NCI-H345 treated with DMSO at 0.1 percent for 48 hours (cell line): ENCODE measurements around the gene CAMK4.
A peak's percentile ranks its signal among the peaks of the same experiment; 100 is the strongest.
"Not testable (repeated sequence)": the region's sequence is repeated elsewhere in the genome, so short reads cannot be mapped to it uniquely, and the experiment has no call there.

Experiments used
- DNase-seq: peaks from one replicate; lab custom pipeline; 2025; ENCODE audit not compliant: unreplicated experiment; lab: John Stamatoyannopoulos, UW

The CAMK4 gene

DNA sequence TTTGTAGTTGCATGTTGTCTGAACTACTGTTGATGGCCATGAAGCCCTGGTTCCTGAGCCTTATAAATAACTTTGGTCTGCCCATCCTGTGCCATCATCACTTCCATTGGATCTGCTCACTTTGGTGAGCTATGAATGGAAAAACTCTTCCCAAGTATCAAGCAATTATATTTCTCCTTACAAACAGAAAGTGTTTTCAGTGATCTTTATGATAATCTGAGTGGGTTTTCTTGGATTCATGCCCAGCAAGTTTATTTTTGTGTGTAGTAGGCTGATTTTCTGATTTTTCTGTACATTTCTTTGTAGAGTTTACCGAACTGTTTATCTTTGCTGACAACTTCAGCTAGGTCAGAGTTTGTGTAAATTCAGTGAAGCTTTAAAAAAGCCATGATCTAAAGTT is 31.0 kb downstream of the CAMK4 start:
- no peak for DNase-seq

DNA sequence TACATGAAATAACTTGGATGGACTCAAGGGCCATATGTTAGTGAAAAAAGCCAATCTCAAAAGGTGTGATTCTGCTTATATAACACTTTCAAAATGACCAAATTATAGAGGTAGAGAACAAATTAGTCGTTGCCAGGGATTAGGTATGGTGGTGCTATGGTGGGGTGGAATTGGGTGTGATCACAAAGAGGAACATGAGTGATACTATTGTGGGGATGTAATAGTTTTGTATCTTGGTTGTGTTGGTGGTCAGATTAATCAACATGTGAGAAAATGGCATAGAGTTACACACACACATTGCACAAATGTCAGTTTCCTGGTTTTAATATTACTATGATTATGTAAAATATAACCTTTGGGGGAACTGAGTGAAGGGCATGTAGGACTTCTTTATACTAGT is 31.9 kb downstream of the CAMK4 start:
- no peak for DNase-seq

- not testable (repeated sequence) for DNase-seq
Observed at GRCh38 chr5:111257610-111258009, 33.4 kb downstream of the CAMK4 start.

DNA sequence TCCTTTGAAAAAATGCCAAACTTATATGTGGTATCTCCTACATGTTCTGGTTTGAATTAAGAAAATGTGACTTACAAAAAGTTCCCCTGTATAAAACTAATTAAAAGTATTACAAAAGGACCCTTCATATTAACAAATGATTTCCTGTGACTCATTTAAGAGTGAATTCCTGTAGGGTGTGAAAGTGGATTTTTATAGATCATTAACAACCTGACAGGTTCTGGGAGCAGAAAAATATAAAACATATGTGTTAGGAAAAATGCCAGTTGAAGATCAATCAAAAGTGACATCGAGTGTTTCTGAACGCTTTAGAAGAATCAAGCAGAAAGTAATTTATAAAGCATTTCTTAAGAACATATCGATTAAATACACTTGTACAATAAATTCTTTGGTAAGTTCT is 35.5 kb downstream of the CAMK4 start:
- DNase-seq, result no peak

- no peak for DNase-seq
Observed at GRCh38 chr5:111261610-111262009, 37.4 kb downstream of the CAMK4 start.

DNA sequence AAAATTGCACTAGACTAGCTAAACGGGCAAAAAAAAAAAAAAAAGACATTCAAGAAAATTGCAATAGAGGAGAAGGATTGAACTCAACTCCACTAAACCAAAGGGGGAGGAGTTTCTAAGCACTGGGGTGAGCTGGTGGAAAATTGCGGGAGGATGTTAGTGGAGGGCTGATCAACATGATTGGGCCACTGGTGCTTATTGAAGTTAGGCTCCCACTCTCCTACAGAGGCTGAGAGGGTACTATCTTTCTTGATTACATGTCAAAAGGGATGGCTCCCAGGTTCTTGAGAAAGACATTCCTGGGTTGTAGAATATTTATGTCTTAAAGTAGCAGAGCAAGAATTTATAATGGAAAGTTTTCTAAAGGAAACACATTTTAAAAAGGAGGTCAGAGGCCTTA is 38.0 kb downstream of the CAMK4 start:
- DNase-seq, result no peak

- DNase-seq, result no peak
Observed at GRCh38 chr5:111262815-111263214, 38.6 kb downstream of the CAMK4 start.

DNA sequence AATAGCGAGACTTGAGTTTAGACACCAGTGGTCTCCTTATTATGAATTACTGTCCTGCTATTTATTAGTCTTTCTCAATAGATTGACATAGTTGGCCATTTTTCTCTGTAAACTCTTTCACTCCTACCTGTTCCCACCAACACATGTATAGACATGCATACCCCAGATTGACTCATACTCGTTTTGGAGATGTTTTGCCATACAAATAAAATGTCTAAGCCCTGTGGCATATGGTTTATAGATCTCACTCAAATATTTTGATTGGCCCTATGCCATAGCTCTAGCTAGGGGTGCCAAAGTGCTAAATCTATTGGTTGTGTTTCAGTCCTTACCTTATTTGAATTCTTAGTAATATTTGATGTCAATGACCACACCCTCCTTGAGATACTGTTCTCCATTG is 42.3 kb downstream of the CAMK4 start:
- DNase-seq, result no peak

- no peak for DNase-seq
Observed at GRCh38 chr5:111268300-111268699, 44.1 kb downstream of the CAMK4 start.

DNA sequence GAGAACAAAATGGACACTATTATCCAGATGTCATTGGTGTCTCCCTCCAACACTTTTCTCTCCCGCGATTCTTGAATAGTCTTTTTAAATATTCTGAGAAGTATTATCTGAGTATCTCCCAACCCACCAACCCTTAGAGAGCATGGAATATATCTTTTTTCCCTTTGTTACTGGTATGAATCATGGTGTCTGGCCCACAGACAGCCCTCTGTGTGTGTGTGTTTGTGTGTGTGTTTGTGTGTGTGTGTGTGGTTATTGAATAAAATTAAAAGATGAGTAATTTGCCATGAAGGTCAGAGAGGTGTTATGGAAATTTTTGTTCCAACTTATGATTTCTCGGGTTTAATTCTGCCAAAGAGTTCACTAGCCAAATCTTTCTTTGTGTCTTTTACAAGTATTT is 47.7 kb downstream of the CAMK4 start:
- DNase-seq, result no peak

GRCh38 chr5:111277061-111277460 is 52.9 kb downstream of the CAMK4 start:
- DNase-seq, result no peak

GRCh38 chr5:111278858-111279504 is 54.8 kb downstream of the CAMK4 start:
- no peak for DNase-seq

DNA sequence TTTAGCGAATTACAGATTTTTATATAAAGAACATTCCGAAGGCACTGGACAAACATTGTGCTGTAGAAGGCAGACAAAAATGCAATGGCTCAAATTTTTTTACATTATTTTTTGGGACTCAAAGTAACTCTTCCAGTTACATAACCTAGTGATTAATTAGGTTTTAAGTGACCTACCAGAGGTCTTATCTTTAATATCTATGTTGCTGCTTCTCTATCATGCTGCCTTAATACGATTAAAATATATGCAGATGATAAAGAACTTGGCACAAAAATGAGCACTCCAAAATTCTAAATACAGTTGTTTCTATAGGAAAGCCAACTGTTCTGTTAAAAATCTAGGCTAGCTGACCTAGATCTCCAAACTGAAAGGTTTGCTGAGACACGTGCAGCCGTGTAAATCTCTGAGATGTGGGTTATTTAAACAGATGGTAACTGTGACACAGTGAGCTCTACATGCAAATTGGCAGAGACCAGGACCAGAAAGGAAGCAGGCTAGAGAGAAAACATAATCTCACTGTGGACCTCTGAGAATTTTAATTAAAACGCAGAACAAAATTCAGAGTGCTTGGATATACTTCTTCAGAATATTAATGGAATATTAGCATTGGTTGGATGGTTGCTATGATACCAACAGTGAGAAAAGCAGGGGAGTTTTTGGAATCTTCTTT is 56.2 kb downstream of the CAMK4 start:
- DNase-seq, result no peak

- no peak for DNase-seq
Observed at GRCh38 chr5:111282798-111283197, 58.6 kb downstream of the CAMK4 start.

DNA sequence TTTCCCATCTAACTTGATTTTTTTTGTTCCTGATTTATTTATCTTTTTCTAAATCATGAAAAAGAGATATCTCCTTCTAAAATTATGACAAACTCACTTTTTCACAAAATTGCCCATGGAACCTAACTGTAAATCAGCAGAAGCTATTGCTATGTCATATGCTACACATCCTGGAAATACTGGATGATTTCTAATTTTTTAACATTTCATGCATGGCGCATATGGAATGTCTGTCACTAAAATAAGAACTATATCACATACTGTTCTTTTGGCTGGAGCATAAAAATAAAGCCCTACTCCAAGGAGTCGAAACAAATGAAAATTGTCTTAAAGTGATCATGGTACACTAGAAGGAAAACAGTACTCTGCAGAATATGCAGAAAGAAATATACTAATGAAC is 60.6 kb downstream of the CAMK4 start:
- DNase-seq, result no peak

DNA sequence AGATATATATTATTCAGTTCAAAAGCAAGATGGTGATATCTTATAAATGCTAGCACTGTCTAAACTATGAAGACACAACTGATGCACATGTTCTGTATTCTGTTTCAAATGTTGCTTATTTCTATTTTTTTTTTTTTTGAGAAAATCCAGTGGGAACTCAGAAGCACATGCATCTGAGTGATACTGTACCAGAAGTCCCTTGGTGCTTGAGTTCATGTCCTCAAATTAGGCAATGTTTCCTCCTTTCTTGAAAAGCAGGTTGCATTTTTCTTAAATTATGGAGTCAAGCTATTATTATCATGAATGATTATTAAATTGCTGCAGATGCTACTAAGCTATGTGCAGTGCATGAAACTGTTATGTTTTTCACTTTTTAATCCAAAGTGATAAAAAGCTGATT is 70.4 kb downstream of the CAMK4 start:
- no peak for DNase-seq

- no peak for DNase-seq
Observed at GRCh38 chr5:111295649-111296048, 71.5 kb downstream of the CAMK4 start.

GRCh38 chr5:111296570-111296969 is 72.4 kb downstream of the CAMK4 start:
- DNase-seq, result no peak

GRCh38 chr5:111299067-111299481 is 74.9 kb downstream of the CAMK4 start:
- DNase-seq, result no peak

DNA sequence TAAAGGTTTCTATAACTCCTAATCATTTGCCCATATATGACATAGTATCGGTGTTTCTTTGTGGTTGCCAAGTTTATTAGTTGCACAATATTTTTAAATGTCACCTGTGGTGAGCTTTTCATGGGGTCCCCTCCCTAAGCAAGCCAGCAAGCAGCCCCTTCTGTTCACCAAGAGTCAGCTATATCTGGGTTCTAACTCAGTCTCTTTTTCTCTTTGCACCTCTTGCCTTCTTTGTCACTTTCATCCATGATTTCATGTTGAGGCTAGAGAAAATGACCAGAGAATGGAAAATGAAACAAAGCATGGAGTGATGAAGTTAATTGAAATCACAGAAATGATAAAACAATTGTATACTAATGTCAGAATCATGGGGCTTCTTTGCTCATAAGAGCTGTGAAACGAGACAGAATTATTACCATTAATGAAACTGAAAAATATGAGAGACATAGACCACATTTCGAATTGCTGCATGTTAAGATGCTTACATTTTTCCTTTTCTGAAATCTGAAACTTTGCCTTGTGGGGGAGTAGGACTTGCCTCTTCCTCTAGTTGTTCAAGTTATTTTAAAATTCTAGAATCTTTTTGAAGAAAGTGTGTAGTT is 75.7 kb downstream of the CAMK4 start:
- no peak for DNase-seq

GRCh38 chr5:111301264-111301663 is 77.1 kb downstream of the CAMK4 start:
- DNase-seq, result no peak

DNA sequence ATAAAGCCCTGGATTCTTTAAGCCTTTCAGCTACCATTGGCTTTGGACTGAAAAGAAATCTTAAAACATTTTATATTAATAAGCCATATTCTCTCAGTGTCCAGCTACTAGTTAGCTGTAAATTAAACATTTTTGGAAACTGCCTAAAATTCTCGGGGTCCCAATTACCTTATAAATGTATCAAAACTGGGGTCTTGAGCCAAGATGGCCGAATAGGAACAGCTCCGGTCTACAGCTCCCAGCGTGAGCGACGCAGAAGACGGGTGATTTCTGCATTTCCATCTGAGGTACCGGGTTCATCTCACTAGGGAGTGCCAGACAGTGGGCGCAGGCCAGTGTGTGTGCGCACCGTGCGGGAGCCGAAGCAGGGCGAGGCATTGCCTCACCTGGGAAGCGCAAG is 77.9 kb downstream of the CAMK4 start:
- DNase-seq, result not testable (repeated sequence)

DNA sequence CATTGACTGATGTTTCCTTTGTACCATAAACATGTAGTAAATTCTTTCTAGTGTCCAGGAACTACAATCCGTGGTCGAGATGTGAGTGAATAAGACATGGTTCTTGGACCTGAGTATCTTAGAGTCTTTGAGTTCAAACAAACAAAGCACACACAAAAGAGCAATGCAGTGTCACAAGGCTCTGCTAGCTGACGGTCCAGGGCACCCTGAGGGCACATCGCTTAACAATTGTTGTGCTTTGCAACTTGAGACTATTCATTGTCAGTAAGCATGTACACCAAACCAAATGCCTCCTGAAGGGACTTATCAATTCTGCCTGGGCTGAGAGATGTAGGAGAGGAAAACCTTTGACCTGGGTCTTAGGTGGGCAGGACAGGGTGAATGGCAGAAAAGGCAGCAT is 84.8 kb downstream of the CAMK4 start:
- peak; percentile 6 for DNase-seq
